Pancreas (tissue), 10 donors: Measurements from ENCODE around the gene KRT9. TPM values are rescaled to one million over a fixed set of nuclear protein-coding genes. Genes with fewer than 3 reads are reported as not detected.
"Not testable (repeated sequence)": the region's sequence is repeated elsewhere in the genome, so short reads cannot be mapped to it uniquely, and the experiment has no call there.

ENCODE experiments used
- ATAC-seq, 4 donors: fragments of 200-7000 bp; cut with Tn5 transposase; one replicate each; pipeline versions ENCODE4 v1.8.0 to v1.9.1; 2020; ENCODE audit warnings: mild to moderate bottlenecking in 4 of 4, moderate library complexity in 4 of 4
- DNase-seq, 6 donors: peaks; one replicate each; pipeline ENCODE4 v3.0.0-alpha.2; 2020
- FAIRE-seq: peaks from 2 replicates; lab custom pipeline; 2012; peaks lifted over from hg19 to GRCh38; lab: Jason Lieb, UNC
- H3K27ac ChIP-seq, 4 donors: fragments of 200-600 bp; sonication (generic); 1 replicate in 3 of 4; 2 replicates in 1 of 4; pipeline versions ENCODE4 v1.5.0 to v1.8.0; 2020
- H3K27me3 ChIP-seq, 4 donors: fragments of 200-600 bp; one replicate each; pipeline ENCODE4 v1.8.0; 2021
- H3K36me3 ChIP-seq, 3 donors: fragments of 200-600 bp; sonication (generic) in 1 of 3; one replicate each; pipeline versions ENCODE4 v1.5.0 to v1.8.0; 2020 to 2021
- H3K4me1 ChIP-seq, 3 donors: fragments of 200-600 bp; one replicate each; pipeline ENCODE4 v1.8.0; 2021
- H3K4me3 ChIP-seq, 4 donors: fragments of 200-600 bp; sonication (generic) in 2 of 4; one replicate each; pipeline versions ENCODE4 v1.5.0 to v1.8.0; 2020 to 2021
- H3K9me3 ChIP-seq, 4 donors: fragments of 200-600 bp; one replicate each; pipeline ENCODE4 v1.8.0; 2021
- CTCF ChIP-seq, 4 donors: fragments of 200-600 bp; sonication (generic) in 3 of 4; IDR thresholded peaks; one replicate each; pipeline versions ENCODE4 v1.5.0 to v1.8.0; 2021; ENCODE audit warnings: antibody characterized with exemption in 4 of 4
- WGBS, 2 donors: extraction: QIAGEN DNeasy Blood & Tissue Kit; methylation state at CpG; one replicate each; pipeline ENCODE4 v1.1.7; 2013; 5-methylcytosine and 5-hydroxymethylcytosine counted together
- intact Hi-C, 3 donors: fragments of 100-400 bp; cut with DNase I; formaldehyde crosslinking; loops; one replicate each; pipeline versions ENCODE4 v1.11.1 to v1.14.2; 2022
- polyA plus RNA-seq, 2 donors: library from polyadenylated mRNA; stranded (reverse); fragments of 200-250 nt; gene quantifications; one replicate each; pipeline ENCODE4 v1.2.3, GENCODE V29; 2013
- total RNA-seq, 6 donors: library from RNA; stranded (reverse); fragmentation: NEBNext Ultra II Directional in 4 of 6; extraction: Animal tissue kit (Norgen Biotek cat#: 25700) in 4 of 6; gene quantifications; one replicate each; pipeline versions ENCODE4 v1.2.1 to v1.2.4, GENCODE V29; 2021 to 2023
- donor health status: healthy with polysubstance abuse.
- donor health status: DM: no; HTN: no; CAD: no; lungs with moderate emphysema.
- donor health status: DM: no; HTN: no; CAD: no.
- donor health status: control.
- donor health status: control.
- donor health status: Bipolar disorder and iron deficiency.
- donor health status: DM: yes; HTN: yes; CAD: no.
- donor health status: DM: no; HTN: no; CAD: no.
- donor health status: DM: no; HTN: no; CAD: no.
- donor health status: DM: yes; HTN: yes; CAD: no.

KRT9 gene
- total and polyA plus RNA-seq, 8 donors: not detected

GRCh38 chr17:41610965-41611640, 39.2 kb upstream of the KRT9 start:
- H3K27ac ChIP-seq: no peak overlapping the region
- TF ChIP-seq CTCF (IDR thresholded peaks at IDR 0.05): no peak
- intact Hi-C loops: no loop called here
- 69 to 75% methylated on average over 25 of the region's 25 CpGs for WGBS, 2 donors
- no peaks in the 10 kb centered on the region for H3K9me3 ChIP-seq
- ATAC-seq (no peak), DNase-seq (no peak), FAIRE-seq (no peak)
- no peaks in the 10 kb centered on the region for H3K27me3 ChIP-seq
- no peaks in the 10 kb centered on the region for H3K36me3 ChIP-seq
- no peaks in the 10 kb centered on the region for H3K4me1 ChIP-seq
- H3K4me3 ChIP-seq: no peak overlapping the region

GRCh38 chr17:41610061-41610517, 38.2 kb upstream of the KRT9 start:
- DNase-seq, FAIRE-seq, intact Hi-C loops, ATAC-seq, H3K9me3 ChIP-seq, H3K4me1 ChIP-seq, H3K27ac ChIP-seq, H3K36me3 ChIP-seq, H3K4me3 ChIP-seq, H3K27me3 ChIP-seq: not testable (repeated sequence)
- WGBS, 2 donors: 8 to 20% methylated on average over 9 to 10 of the region's 10 CpGs

- ATAC-seq, FAIRE-seq, DNase-seq, intact Hi-C loops, H3K4me3 ChIP-seq, H3K36me3 ChIP-seq, H3K9me3 ChIP-seq, H3K27me3 ChIP-seq, H3K27ac ChIP-seq, H3K4me1 ChIP-seq: not testable (repeated sequence)
- WGBS, 2 donors: 55 to 67% methylated on average over 4 of the region's 4 CpGs
Observed at GRCh38 chr17:41606930-41607329, 35.1 kb upstream of the KRT9 start.

- ATAC-seq (no peak), DNase-seq (no peak), FAIRE-seq (no peak)
- Histone ChIP-seq H3K9me3 (no peaks in the 10 kb centered on the region), H3K27ac (no peak overlapping the region), H3K4me3 (no peak overlapping the region), H3K36me3 (no peaks in the 10 kb centered on the region), H3K27me3 (peaks cover 0 to 4% (median 0%) of the 10 kb centered on the region in 4 donors), H3K4me1 (no peaks in the 10 kb centered on the region)
- TF ChIP-seq CTCF (IDR thresholded peaks at IDR 0.05): no peak
- 49 to 68% methylated on average over 2 of the region's 2 CpGs for WGBS, 2 donors
- intact Hi-C loops: no loop called here
Observed at GRCh38 chr17:41602524-41602923, 30.7 kb upstream of the KRT9 start.

- no peak for TF ChIP-seq CTCF (IDR thresholded peaks at IDR 0.05)
- DNase-seq (no peak), ATAC-seq (no peak), FAIRE-seq (no peak)
- Histone ChIP-seq H3K9me3 (no peaks in the 10 kb centered on the region), H3K27ac (no peak overlapping the region), H3K4me1 (no peaks in the 10 kb centered on the region), H3K4me3 (no peak overlapping the region), H3K27me3 (peaks cover 0 to 4% (median 0%) of the 10 kb centered on the region in 4 donors), H3K36me3 (no peaks in the 10 kb centered on the region)
- WGBS, 2 donors: 67 to 75% methylated on average over 4 of the region's 4 CpGs
- intact Hi-C loops: no loop called here
Observed at GRCh38 chr17:41600318-41600717, 28.5 kb upstream of the KRT9 start.

- FAIRE-seq: no peak
- no peaks in the 10 kb centered on the region for H3K36me3 ChIP-seq
- no peak for ATAC-seq
- no peaks in the 10 kb centered on the region for H3K9me3 ChIP-seq
- DNase-seq: no peak
- no peak for TF ChIP-seq CTCF (IDR thresholded peaks at IDR 0.05)
- no peak overlapping the region for H3K4me3 ChIP-seq
- intact Hi-C loops: no loop called here
- H3K27me3 ChIP-seq: peaks cover 0 to 4% (median 0%) of the 10 kb centered on the region in 4 donors
- H3K4me1 ChIP-seq: no peaks in the 10 kb centered on the region
- WGBS, 2 donors: 58 to 78% methylated on average over 1 of the region's 1 CpG
- no peak overlapping the region for H3K27ac ChIP-seq
Observed at GRCh38 chr17:41599680-41600079, 27.8 kb upstream of the KRT9 start.
